ENCODE results near the gene LCLAT1.

LCLAT1 gene

DNA sequence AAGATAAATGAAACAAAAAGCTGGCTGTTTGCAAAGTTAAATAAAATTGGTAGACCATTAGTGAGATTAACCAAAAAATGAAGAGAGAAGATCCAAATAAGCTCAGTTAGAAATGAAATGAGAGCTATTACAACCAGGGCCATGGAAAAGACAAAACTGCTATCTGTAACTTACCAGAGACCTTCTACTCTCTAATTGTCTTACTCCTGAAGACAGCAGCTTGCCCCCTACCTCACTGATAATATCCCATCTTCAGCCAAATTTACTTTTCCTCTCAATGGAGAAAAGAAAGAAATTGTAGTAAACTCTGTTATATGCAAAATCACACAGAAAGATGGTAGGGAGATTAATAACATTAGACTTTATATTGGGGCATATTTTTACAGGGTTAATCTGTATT, 178.2 kb downstream of the LCLAT1 start:
- no peak for DNase-seq (ENCODE audit: extremely low read depth, insufficient read length)
- Histone ChIP-seq H3K27me3 (replicated peaks; ENCODE audit: control insufficient read depth, insufficient read depth, low read length) (no peaks in the 10 kb centered on the region), H3K4me3 (replicated peaks; ENCODE audit: low read depth, low read length) (no peak overlapping the region), H3K36me3 (ENCODE audit: control insufficient read depth, insufficient read depth, low read length) (no peaks in the 10 kb centered on the region; the same call in 1 of the 2 replicates)
- no peak for TF ChIP-seq CTCF (IDR thresholded peaks at IDR 0.05; ENCODE audit: insufficient read depth, low read length, poor library complexity, severe bottlenecking)

GRCh38 chr2:30625701-30626100, 178.7 kb downstream of the LCLAT1 start:
- no peak for TF ChIP-seq CTCF (IDR thresholded peaks at IDR 0.05; ENCODE audit: insufficient read depth, low read length, poor library complexity, severe bottlenecking)
- H3K27me3 ChIP-seq (replicated peaks; ENCODE audit: control insufficient read depth, insufficient read depth, low read length), result no peaks in the 10 kb centered on the region
- no peak for DNase-seq (ENCODE audit: extremely low read depth, insufficient read length)
- H3K36me3 ChIP-seq (ENCODE audit: control insufficient read depth, insufficient read depth, low read length), result no peaks in the 10 kb centered on the region; the same call in 1 of the 2 replicates
- no peak overlapping the region for H3K4me3 ChIP-seq (replicated peaks; ENCODE audit: low read depth, low read length)

DNA sequence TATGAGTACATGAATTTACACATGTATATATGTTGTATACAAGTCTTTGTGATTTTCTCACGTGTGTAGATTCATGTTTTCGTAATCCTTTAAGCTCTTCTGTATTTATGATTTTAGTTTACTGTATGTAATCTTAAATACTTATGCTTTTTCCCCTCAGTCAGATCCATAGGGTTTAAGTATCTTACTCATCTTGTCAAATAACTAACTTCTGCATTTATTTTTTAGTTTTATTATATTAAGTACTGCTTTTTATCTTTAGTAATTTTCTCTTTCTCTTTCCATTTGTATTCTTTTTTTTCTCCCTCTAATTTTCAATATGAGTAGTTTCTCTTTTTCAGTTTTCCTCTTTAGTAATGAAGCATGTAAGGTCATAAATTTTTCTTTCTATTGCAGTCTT, 179.4 kb downstream of the LCLAT1 start:
- DNase-seq (ENCODE audit: extremely low read depth, insufficient read length), result no peak
- H3K36me3 ChIP-seq (ENCODE audit: control insufficient read depth, insufficient read depth, low read length), result no peaks in the 10 kb centered on the region; the same call in 1 of the 2 replicates
- no peak for TF ChIP-seq CTCF (IDR thresholded peaks at IDR 0.05; ENCODE audit: insufficient read depth, low read length, poor library complexity, severe bottlenecking)
- no peaks in the 10 kb centered on the region for H3K27me3 ChIP-seq (replicated peaks; ENCODE audit: control insufficient read depth, insufficient read depth, low read length)
- no peak overlapping the region for H3K4me3 ChIP-seq (replicated peaks; ENCODE audit: low read depth, low read length)

DNA sequence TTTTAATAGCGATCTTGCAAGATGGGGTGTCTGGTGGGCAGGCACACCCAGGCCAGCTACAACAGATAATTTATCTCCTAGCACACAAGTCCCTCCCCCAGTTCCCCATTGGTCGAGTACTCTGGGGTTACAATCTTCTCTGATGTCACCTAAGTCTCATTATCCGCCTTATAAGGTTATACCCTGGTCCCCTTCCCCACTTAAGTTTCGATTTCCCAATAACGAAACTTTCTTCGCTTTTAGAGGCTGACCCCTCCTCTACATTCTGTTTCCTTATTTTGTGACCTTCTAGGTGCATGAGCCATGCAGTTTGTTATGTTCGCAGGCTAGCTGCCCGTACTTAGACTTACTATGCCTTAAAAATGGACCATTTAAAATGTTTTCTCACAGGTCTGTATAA, 180.1 kb downstream of the LCLAT1 start:
- no peak for DNase-seq (ENCODE audit: extremely low read depth, insufficient read length)
- Histone ChIP-seq H3K4me3 (replicated peaks; ENCODE audit: low read depth, low read length) (no peak overlapping the region), H3K27me3 (replicated peaks; ENCODE audit: control insufficient read depth, insufficient read depth, low read length) (no peaks in the 10 kb centered on the region), H3K36me3 (ENCODE audit: control insufficient read depth, insufficient read depth, low read length) (no peaks in the 10 kb centered on the region)
- no peak for TF ChIP-seq CTCF (IDR thresholded peaks at IDR 0.05; ENCODE audit: insufficient read depth, low read length, poor library complexity, severe bottlenecking)

GRCh38 chr2:30628341-30628740, 181.3 kb downstream of the LCLAT1 start:
- Histone ChIP-seq H3K27me3 (replicated peaks; ENCODE audit: control insufficient read depth, insufficient read depth, low read length) (no peaks in the 10 kb centered on the region), H3K36me3 (ENCODE audit: control insufficient read depth, insufficient read depth, low read length) (no peaks in the 10 kb centered on the region), H3K4me3 (replicated peaks; ENCODE audit: low read depth, low read length) (no peak overlapping the region)
- no peak for TF ChIP-seq CTCF (IDR thresholded peaks at IDR 0.05; ENCODE audit: insufficient read depth, low read length, poor library complexity, severe bottlenecking)
- no peak for DNase-seq (ENCODE audit: extremely low read depth, insufficient read length)

- no peaks in the 10 kb centered on the region for H3K36me3 ChIP-seq (ENCODE audit: control insufficient read depth, insufficient read depth, low read length)
- H3K27me3 ChIP-seq (replicated peaks; ENCODE audit: control insufficient read depth, insufficient read depth, low read length), result no peaks in the 10 kb centered on the region
- H3K4me3 ChIP-seq (replicated peaks; ENCODE audit: low read depth, low read length), result no peak overlapping the region
- TF ChIP-seq CTCF (IDR thresholded peaks at IDR 0.05; ENCODE audit: insufficient read depth, low read length, poor library complexity, severe bottlenecking), result no peak
- DNase-seq (ENCODE audit: extremely low read depth, insufficient read length), result no peak
Measured at GRCh38 chr2:30629866-30630265, 182.8 kb downstream of the LCLAT1 start.
